Peyer's patch (tissue), 4 donors: ENCODE measurements around the gene RPS6KB2.

Experiments used
- POLR2A ChIP-seq, 2 donors: fragments of 450-650 bp; IDR thresholded peaks; one replicate each; pipeline ENCODE4 v1.5.1; 2017; ENCODE audit warnings: antibody characterized with exemption in 2 of 2, mild to moderate bottlenecking in 2 of 2, moderate library complexity in 2 of 2
- TF ChIP-seq, protein P1 (sequence below), 6 experiments: fragments of 450-650 bp in 4 of 6; fragments of 200-600 bp in 2 of 6; sonication (generic) in 1 of 6; IDR thresholded peaks; one replicate each; pipeline ENCODE4 v1.5.1; 2017 to 2019; ENCODE audit warnings: antibody characterized with exemption in 6 of 6, mild to moderate bottlenecking in 3 of 6, moderate library complexity in 1 of 6

GRCh38 chr11:67466367-67466766 lies 38.1 kb downstream of the RPS6KB2 start:
- TF ChIP-seq, protein P1, sequence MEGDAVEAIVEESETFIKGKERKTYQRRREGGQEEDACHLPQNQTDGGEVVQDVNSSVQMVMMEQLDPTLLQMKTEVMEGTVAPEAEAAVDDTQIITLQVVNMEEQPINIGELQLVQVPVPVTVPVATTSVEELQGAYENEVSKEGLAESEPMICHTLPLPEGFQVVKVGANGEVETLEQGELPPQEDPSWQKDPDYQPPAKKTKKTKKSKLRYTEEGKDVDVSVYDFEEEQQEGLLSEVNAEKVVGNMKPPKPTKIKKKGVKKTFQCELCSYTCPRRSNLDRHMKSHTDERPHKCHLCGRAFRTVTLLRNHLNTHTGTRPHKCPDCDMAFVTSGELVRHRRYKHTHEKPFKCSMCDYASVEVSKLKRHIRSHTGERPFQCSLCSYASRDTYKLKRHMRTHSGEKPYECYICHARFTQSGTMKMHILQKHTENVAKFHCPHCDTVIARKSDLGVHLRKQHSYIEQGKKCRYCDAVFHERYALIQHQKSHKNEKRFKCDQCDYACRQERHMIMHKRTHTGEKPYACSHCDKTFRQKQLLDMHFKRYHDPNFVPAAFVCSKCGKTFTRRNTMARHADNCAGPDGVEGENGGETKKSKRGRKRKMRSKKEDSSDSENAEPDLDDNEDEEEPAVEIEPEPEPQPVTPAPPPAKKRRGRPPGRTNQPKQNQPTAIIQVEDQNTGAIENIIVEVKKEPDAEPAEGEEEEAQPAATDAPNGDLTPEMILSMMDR (IDR thresholded peaks at IDR 0.05): no peak
- no peak for TF ChIP-seq POLR2A (IDR thresholded peaks at IDR 0.05)
